COLO829 (cell line): ENCODE data around the gene TNNT1.
"Not testable (repeated sequence)": the region's sequence is repeated elsewhere in the genome, so short reads cannot be mapped to it uniquely, and the experiment has no call there.

ENCODE experiments used
- DNase-seq: peaks from one replicate; pipeline ENCODE4 v3.0.0; 2012; ENCODE audit warnings: low spot score

Gene TNNT1

DNA sequence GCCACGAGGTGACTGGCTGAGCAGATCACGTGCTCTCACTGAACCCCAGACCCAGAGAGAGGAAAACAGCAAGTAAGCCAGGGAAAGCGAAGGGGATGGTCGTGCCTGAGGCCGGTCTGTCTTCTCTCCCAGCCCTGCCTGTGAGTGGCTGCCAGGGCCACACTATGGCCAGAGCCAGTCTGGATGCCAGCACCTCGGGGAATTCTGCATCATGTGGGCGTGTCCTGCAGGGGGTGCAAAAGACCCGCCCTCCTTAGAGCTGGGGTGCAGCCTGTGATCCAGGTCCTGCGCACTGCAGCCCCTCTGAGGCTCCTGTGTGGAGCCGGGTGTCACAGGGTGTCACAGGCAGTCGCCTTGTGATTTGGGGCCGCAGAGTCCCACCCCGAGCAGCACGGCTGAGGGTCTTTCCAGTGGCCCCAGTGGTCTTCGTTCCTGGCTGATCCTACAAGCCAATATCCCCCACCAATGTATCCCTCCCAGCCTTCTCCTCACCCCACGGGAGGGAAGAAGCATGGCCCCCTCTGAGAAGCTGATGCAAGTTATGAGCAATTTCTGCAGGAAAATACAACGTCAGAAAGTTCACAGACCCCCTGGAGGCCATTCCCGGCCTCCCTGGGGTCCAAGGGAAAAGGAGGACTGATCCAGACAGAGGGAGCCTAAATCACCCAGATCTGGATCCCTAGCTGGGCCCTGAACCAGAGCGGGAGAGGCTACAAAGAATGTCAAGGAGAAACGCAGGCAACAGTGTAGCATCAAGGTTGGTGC, 39.3 kb downstream of the TNNT1 start:
- no peak for DNase-seq

DNA sequence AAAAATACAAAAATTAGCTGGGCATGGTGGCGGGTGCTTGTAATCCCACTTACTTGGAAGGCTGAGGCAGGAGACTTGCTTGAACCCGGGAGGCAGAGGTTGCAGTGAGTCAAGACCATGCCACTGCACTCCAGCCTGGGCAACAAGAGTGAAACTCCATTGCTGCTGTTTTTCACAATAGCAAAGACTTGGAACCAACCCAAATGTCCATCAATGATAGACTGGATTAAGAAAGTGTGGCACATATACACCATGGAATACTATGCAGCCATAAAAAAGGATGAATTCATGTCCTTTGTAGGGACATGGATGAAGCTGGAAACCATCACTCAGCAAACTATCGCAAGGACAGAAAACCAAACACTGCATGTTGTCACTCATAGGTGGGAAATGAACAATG, 41.8 kb downstream of the TNNT1 start:
- DNase-seq = not testable (repeated sequence)

DNA sequence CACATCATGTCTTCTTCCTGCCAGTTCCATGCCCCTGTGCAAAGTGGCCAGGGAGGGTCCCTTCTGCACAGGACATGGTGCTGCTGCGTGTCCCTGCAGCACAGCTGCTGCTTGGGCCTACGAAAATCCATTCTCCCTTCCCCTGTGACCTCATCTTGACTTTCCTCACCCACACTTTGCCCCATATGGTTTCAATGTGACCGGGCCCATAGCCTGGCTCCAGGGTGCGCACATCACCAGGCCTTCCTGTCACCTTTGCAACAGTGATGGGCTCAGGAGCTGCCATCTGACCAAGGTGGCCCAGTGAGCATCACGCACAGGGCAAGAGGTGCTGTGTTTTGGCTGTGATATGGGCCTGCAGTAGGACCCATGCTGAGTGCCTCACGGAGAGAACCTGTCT, 42.4 kb downstream of the TNNT1 start:
- DNase-seq = no peak

DNA sequence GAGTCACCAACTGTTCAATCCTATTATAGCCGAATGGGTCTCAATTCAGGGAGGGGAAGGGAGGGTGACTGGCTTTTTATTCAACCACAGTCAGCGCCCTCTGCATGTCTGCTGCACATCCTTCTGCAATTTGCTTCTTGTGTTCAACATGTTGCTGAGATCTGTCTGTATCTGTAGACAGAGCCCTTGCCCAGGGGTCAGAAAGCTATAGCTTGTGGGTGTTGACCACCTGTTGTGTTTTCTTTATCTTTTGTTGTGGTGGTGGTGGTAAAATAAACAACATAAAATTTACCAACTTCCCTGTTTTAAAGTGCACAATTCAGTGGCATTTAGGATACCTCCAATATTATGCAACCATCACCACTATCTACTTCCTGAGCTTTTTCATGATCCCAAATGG, 43.8 kb downstream of the TNNT1 start:
- no peak for DNase-seq

DNA sequence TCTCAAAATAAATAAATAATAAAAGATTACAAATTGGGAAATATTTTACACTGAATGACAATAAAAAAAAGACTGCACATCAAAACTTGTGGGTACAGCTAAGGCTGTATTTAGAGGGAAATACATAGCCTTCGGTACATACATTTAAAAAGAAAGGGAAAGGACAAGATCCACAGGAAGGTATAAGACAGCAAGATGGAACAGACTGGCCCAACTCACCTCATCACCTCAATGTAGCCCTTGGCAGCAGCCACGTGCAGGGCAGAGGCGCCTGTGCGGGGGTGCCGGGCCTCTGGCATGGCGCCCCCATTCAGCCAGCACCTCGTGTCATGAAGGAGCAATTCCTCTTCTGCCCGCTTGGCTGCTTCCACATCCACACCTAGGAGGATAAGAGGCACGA, 45.8 kb downstream of the TNNT1 start:
- no peak for DNase-seq

DNA sequence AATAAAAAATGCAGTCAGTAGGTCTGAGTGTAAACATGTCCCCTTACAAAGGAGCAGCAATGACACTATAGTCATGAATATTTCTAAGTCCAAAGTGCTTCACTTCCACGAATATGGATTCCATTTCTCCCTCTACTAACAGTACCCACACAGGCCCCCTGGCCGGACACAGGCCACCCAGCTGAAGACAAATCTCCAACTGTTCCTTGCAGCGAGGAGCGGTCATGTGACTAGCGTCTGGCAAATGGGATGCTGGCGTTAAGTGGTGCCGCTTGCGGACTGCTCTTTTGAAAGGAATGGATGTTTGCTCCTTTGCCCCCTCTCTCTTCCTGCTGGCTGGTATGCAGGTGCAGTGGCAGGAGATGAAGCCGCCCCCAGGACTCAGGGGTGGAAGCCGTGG, 47.7 kb downstream of the TNNT1 start:
- DNase-seq = no peak

DNA sequence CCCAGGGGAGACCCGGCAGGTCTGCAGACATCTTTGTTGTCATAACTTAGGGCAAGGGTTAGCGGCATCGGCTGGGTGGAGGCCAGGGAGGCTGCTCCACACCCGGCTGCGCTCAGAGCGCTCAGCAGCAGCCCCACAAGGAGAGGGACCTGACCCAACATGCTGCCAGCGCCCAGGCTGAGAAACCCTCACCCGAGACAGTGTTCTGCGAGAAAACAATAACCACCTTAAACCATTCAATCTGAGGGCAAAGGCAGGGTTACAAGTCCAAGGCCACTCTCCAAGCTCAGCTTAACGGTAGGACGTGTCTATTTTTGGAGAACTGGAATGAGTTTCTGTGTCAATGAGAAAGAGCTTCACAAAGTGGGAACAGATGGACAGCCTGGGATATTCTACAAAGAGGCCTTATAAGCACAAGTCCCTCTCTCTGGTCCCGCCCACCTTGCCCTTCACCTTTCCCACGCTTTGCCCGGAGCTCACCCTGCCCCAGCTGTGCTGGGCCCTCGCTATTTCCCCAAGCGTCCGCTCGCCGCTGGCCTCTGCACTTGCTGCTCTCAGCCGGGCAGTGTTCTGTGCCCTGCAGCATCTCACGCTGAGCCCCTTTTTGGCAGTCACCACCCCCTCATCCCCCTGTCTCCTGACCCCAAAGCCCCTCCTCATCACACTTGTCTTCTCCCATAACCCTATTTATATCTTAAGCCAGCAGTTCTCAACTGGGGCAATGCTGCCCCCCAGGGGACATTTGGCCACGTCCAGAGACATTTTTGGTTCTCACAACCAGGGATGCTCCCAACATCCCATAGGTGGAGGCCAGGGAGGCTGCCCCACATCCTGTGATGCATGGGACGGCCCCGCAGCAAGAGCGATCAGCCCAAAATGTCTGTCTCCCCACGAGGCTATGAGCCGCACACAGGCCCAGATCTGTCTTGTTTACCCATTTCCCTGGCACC, 49.2 kb downstream of the TNNT1 start:
- no peak for DNase-seq

DNA sequence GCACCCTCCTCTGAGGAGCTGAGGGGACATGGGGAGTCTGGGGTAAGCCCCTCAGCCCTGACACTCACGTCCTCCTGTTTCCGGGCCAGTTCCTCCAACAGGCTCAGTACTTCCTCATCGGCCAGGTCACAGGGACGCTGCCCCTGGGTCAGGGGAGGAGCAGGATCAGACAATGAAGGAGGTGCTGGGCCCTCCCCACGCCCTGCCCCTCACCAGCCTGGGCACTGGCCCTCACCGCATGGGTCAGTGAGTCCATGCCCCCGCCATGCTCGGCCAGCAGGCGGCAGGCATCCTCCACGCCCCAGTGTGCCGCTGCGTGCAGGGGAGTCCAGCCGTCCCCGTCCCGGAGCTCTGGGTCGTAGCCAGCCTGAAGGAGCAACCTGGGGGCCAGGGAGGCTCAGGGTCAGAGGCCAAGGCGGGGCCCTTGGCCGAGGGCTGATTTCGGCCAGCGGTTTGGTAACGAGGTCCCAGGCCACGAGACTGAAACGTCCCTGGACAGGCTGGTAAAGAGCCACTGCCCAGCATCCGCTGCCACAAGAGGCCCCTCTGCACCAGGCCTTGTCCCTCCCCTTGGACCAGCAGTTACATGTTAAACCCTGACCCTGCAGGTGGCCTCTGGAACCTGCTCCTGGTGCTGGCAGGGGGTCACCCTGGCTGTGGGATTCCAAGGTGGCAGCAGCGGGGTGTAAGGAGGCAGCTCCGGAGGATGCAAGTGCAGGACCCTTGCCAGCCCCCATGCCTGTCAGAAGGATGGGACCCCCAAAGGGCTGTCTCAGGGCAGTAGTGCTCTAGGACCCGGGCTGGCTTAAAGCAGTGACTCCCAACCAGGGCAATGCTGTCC, 50.1 kb downstream of the TNNT1 start:
- no peak for DNase-seq

DNA sequence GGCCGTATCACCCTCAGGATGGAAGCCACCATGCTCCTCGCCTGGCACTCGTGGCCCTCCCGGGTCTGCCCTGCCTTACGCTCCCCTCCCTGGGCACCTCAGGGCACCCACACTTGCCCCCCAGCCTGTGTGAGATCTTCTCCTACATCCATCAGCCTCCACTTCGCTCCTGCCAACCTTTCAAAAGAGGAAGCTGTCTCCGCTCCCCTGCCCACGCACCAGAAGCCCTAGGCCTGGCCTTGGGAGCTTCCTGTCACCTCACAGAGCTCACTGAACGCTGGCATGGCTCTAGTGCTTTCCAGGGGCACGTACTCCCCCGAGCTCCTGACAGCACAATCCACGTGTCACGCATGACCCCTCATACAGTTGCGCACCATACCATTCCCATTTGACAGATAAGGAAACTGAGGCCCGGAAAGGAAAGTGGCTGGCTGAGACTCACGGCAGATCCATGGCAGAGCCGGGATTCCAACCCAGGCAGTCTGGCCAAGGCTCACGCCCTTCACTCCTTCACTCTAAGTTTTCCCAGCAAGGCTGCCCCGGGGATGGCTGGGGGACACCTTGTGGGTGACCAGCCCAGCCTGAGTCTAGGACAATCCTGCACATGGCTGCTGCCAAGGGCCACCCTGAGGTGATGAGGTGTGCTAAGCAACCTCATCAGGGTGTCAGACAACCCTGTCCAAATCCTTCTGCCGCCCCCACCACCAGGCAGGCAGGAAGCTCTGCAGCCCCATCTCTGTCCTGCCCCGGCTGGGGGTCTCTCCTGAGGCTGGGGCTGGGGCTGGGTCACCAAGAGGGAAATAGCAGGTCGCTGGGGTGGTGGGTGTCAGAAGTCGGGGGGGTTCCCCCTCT, 50.9 kb downstream of the TNNT1 start:
- DNase-seq = no peak

DNA sequence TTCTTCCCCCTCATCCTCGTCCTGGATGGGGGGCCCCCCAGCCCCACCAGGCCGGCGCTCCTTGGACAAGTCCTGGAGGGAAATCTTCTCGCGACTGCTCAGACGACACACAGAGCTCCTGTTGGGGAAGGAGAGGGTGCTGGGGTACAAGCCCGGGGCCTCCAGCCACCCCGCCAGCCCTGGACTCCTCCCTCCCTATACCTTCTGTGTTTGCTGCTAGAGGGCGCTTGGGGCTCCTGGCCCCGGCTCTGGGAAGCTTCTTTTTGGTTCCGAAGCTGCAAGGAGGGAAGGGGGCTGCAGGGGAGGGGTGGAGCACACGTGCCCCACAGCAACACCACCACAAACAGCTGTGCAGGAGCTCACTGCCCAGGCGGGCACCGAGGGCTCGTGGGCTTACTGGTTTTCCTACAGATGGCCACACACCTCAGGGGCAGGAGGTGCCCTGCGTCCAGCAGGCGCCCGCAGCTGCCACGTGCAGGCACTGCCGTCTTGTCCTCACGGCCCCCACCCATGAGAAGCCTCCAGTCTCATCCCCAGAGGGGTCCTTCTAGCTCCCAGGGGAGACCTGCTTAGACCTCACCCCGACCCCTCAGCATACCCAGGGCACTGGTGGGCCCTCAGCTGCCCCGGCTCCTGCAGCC, 52.8 kb downstream of the TNNT1 start:
- no peak for DNase-seq

DNA sequence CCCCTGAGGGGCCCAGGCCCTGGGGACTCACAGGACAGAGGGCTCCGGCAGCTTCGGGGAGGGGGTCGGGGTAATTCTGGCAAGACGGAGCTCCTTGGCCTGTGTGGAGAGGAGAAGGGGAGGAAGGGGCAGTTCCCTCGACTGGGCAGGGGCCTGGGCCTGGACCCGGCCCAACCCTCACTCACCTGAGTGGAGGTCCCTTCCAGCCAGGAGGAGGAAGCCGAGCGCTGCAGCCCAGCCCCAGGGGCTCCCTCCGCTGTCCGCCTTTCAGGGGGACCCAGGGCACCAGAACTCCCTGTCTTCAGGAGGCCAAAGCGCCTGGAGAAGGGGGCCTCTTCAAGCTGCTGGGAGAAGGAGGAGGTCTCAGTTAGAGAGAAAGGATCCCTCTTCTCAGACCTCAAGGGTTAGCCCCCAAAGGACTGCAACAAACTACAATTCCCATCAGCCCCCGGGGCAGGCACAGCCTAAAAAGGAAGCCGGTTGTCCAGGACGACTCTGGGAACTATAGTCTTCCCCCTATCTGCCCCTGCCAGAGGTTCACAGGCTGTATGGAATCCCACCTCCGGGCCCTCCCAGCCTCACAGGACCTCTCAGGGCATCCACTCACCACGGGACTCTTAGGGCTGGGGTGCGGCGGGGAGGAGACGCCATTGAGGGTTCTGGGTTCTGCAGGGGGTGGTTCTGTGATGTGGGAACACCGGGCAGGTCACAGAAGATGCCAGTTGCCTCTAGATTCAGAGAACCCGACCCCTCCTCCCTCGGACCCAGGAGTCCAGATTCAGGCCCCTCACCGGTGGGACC, 53.5 kb downstream of the TNNT1 start:
- DNase-seq = no peak

DNA sequence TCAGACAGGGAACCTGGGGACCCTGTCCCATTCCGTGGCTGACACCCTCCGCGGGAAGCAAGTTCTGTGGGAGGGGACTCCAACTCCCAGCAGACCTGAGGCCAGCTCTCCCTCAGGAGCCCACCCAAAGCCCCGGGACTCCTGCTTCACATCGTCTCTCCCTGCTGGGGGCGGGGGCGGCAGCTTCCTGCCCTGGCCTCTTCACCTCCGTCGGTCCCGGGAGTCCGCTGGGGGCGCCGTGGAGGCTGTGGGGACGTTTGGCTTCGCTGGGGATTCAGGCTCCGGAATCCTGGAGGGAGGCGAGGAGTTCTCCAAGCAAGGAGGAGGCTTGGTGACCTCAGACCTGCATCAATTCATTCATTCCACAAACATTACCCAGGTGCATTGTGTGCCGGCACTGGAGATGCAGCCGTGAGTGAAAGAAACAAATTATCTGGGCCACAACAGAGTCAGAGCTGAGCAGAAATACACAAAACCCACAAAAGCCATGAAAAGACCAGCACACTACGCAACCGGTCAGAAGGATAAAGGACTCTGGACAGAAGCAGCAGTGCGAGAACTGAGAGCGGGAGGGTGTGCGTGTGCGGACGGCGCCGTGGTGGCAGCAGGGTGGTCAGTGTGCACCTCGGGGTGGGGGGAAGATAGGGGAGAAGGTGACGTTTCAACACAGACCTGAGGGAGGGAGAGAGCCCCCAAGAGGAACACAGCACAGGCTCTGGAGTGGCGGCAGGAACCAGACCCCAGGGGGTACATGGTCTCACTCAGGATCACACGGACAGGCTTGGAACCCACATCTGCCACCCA, 54.3 kb downstream of the TNNT1 start:
- no peak for DNase-seq

DNA sequence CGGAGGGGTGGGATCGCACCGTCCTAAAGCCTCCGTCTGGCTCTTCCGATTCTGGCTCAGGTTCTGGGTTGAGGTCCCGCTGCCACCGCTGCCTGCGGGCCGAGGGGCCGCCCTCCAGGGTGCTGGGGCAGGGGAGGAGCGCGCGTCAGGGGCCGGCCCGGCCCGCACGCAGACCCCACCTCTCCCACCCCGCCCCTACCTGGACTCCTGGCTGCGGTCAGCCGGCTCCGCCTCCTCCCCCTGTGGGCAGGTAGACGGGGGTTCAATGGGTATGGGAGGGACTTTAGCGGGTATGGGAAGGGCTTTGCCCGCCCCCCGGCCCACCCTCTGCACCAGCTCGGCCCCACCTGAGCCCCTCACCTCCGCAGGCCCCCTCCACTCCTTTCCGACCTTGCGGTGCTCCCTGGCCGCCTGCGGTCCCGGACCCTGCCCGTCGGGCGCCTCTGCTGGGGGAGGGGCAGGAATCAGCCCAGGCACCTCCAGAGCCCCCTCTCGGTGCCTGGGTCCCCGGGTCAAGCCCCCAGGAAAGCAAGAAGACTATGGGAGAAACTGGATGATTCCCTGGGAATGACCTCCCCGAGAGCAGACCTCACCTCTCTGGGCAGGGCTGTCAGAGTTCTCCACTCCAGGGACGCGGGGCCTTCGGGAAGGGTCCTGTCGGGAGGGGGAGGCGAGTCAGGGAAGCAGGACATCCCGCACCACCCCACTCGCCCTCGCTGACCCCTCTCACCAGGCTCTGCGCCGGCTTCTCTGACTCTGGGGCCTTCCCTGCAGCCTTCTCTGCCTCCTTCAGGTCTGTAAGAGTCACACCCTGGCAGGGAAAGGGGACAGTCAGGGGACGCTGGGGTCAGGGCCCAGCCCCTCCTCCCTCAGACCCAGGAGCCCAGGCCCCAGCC, 56.3 kb downstream of the TNNT1 start:
- no peak for DNase-seq

DNA sequence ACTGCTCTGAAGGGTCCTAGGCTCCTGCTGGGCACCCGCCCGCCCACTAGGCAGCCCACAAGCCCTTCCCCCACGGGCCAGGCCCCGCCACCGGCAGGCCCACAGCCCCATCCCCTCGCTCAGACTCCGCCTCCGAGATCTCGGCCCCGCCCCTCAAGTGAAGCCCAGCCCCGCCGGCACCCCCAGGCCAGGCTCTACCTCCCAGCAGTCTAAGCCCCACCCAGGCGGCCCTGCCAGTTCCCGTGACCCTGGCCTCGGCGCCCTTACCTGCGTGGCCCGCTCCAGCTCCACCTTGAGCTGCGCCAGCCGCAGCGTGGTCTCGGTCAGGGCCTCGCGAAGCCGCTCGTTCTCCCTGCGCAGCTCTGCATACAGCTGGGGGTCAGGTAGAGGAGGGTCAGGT, 57.1 kb downstream of the TNNT1 start:
- DNase-seq = no peak

DNA sequence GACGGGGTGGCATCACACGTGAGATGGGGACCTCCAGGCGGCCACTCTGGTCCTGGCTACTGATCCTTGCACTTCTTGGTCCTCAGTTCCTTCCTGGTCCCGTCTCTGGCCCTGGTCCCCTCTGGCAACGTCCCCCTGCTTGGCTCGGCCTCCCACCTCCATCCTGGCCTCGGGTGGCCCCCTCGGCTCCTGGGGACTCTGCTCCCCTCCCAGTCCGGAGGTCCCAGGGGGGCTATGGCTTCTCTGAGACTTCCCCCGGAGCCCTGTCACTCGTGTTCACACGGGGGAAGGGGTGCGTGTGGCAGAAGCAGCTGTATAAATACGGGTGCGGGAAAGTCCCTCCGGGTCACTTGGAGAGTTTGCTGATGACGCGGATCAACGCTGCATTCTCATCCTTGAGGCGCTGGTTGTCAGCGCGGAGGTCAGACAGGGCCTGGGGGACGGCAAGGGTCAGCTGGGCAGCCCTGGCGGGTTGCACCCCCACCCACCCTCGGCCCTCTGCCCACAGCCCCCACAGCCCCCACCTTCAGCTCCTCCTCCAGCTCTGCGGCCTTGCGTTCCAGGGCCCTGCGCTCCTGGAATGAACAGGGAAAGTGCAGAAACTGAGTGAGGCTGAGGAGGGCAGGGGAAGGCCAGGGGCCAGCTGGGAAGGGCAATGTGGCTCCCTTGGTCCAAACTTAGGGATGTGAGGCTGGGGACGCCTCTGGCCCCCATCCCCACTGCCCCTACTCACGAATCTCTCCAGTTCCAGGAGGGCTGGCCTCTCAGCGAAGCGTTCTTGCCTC, 57.7 kb downstream of the TNNT1 start:
- no peak for DNase-seq

DNA sequence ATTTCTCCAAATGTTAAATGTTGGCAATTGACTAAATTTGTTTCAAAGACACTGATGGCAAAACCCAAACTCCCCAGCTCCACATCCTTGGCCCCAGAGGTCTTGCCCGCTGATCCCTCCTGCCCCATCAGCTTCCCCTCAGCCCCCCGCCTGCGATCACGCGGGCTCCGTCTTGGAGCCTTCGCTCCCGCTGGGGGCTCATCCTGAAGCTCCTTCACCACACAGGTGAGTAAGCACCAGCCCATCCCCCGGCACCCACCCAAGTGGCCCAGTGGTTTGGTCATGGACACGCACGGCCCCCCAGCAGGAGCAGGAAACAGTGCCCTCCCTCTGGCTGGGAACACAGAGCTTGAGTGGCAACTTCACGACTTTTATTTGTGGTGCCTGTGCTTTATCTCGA, 58.4 kb downstream of the TNNT1 start:
- no peak for DNase-seq

DNA sequence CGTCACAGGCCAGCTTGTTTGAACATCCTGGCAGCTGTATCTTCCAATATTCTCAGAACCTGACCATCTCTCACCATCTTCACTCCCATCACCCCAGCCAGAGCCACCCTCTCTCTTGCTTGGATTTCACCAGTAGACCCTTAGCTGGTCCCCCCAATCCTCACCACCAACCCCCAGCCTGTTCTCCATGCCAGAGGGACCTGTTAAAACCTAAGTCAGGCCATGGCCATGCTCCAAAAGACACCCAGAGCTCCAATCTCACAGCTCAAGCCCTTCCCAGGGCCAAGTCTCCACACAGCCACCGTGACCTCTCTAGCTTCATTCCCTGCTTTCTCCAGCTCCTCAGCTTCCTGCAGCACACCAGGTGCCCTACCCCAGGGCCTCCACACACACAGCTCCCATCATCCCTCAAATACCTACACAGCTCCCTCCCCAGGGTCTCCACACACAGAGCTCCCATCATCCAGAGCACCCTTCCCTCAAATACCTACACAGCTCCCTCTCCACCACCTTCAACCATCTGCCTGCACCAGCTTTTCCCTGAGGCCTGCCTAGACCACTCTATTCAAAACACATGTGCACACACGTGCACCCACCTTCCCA, 59.6 kb downstream of the TNNT1 start:
- no peak for DNase-seq
